HG03175 (cell line): Measurements from ENCODE around the gene ACSS2.
"Not testable (repeated sequence)": the region's sequence is repeated elsewhere in the genome, so short reads cannot be mapped to it uniquely, and the experiment has no call there.

Source experiments
- ATAC-seq: cut with Tn5 transposase; IDR thresholded peaks from one replicate; pipeline ENCODE4 v1.9.1; 2021; ENCODE audit warnings: mild to moderate bottlenecking, moderate library complexity; ENCODE audit not compliant: unreplicated experiment

Gene ACSS2

GRCh38 chr20:34873583-34874093 is 2.8 kb upstream of the ACSS2 start:
- ATAC-seq, result no peak

- ATAC-seq, result no peak
Observed at GRCh38 chr20:34874094-34874654, 2.2 kb upstream of the ACSS2 start.

DNA sequence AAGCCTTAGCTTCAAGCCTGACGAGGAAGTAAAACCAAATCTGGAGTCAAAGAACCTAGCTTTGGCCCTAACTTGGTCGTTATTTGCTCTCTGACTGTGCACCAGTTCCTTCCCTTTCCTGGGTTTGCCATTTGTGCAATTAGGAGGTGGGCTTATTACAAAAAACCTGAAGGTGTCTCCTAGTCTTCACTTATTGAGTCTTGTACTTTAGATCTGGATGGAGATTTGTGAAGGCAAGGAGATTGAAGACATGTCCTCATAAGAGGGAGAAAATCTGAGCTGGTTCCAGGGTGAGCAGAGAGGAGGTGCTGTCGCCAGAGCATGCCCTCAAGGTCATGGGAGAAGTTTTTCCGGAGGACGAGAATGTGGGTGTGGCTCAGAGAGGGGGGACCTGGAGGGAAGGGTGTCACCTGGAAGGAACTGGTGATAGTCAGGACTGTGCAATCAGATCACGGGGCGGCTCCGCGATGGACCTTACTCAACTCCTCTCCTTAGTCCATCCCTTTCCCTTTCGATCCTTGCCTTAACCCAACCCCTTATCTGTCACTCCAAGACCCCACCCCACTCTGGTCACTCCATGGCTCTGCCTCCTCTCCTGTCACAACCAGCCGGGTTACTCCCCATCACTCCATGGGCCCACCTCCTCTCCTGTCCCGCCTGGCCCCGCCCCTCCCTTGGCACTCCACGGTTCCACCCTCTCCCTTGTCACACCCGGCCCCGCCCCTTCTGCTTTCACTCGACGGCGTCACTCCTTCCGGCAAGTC is 588 bp upstream of the ACSS2 start:
- ATAC-seq, result peak; percentile 60

- ATAC-seq, result no peak
Observed at GRCh38 chr20:34880215-34880850, 3.9 kb downstream of the ACSS2 start.

- not testable (repeated sequence) for ATAC-seq
Observed at GRCh38 chr20:34880971-34881370, 4.6 kb downstream of the ACSS2 start.

- ATAC-seq, result no peak
Observed at GRCh38 chr20:34881689-34882088, 5.3 kb downstream of the ACSS2 start.

- ATAC-seq, result no peak
Observed at GRCh38 chr20:34883087-34883688, 6.8 kb downstream of the ACSS2 start.

GRCh38 chr20:34883809-34884208 is 7.4 kb downstream of the ACSS2 start:
- ATAC-seq, result no peak

DNA sequence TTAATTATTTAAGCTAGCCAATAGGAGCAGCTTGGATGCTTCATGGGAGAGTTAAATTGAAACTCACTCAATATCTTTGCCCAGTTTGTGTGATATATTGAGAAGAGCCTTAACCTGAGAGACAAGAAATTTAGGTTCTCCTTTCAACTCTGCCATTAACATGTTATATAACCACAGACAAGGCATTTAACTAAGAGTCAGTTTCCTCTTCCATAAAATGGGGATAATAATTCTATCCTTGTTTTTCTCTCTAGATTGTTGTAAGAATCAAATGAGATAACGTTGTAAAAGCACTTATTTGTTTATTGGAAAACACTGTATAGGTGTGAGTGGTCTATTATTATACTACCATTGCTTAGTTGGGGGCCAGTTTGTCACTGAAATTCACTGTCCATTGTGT is 7.8 kb downstream of the ACSS2 start:
- no peak for ATAC-seq

DNA sequence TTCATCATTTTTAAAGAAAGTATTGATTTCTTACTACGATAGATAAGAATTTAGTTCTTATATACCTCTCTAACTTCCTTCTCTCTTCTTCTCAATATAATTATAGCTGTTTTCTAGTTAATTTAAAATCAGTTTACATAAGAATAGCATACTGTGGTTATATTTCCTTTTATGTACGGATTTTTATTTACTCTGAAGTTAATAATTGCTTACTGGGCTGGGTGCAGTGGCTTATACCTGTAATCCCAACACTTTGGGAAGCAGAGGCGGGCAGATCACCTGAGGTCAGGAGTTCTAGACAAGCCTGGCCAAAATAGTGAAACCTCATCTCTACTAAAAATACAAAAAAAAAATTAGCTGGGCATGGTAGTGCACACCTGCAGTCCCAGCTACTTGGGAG is 9.7 kb downstream of the ACSS2 start:
- ATAC-seq, result no peak

DNA sequence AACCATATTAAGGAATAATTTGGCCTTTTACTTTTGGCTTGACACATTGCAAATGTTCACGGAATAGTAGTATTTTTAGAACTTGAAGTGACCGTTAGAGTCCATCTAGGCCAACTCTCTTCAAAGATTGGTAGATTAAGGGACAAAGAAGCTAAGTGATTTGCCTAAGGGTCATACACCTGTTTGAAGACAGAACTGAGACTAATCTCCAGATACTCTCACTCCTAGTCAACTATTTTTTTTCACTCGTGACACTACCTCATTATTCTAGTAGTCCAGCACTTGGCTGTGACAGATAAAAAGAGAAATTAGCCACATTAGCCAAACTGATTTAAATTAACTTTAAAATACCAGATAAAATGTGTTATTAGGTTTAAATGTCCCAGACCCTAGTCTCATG is 10.6 kb downstream of the ACSS2 start:
- no peak for ATAC-seq

DNA sequence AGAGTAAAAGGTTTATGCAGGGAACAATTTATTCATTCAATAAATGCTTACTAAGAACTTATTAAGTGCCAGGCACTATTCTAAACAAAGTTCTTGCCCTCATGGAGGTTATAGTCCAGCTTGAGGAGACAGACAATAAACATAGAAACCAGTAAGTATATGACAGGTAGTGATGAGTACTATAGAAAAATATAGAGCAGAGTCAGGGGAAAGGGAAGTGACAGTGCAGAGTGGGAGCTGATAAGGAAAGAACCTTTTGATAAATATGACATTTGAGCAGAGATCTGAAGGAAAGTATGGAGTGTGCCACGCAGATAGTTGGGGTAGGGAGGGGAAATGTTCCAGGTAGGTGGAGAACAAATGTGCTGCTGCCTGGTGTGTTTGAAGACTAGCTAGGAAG is 12.1 kb downstream of the ACSS2 start:
- ATAC-seq, result no peak

DNA sequence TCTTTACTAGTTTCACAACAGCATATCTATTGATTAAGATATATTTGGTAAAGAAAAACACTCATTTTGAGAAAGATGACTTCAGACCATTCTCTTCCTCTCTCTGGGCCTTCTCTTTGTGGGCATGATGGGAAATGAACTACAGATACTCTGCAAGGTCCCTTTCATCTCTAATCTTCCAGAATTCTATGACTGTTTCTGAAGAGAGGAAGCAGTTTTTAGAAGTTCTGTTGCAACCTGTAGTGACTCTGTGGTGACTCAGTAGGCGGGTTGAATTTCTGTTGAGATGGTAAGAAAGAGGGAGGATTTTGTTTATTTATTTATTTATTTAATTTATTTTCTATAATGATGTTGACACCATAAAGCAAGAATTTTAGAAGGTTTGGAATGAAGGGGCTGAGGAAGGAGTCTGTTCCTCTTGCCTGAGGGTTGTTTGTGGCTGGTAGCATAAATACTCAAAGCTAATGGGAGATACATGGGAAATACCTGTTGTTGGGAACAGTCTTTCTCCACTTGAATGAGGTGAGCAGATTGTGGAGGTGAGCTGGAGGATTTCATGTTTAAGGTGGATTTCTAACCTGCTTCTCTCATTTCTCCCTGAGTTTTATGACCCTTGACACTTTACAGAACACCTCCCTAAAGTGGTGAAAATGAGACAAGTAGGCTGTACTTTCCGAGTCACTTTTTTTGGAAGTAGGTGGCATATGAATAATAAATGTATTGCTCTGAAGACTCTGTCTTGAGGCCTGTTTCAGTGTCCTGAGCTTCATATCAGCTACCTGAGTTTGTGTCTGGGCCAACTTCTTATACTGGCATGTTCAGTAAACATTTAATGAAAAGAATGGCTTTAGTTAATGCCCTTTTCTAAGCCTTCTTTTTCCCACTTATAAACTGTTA is 15.0 kb downstream of the ACSS2 start:
- no peak for ATAC-seq

DNA sequence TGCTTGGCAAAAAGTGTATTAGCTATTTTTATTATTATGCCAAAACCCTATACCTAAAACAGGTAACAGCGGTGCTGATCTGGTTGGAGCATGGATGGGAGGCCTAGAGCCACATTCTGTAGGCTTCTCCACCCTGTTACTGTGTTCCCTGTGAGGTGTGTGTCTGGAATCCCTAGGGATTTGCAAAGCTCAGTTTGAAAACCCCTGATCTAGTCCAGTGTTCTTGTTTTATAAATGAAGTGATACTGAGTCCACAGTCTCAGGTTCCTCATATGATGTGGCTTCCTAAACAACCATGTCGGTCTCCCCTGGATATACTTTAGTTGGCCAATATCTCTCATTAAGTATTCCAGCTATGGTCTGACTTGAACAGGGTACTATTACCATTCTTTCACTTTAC is 16.3 kb downstream of the ACSS2 start:
- no peak for ATAC-seq

DNA sequence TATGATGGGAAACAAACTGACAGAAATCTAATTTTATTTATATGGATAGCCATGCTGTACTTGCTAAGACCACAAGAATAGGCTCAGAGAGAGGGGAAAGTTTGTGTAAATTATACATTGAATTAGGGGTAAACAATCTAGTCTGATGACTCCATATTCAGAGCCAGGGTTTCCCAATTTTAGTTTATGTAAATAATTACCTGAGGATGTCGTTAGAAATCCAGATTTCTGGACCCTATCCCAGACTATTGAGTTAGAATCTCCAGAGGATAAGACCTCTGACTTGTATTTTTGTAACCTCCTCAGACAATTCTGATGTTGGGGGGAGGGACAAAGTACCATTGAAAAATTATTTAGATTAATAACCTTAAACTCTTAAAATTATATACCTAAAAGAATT is 18.3 kb downstream of the ACSS2 start:
- ATAC-seq, result no peak

DNA sequence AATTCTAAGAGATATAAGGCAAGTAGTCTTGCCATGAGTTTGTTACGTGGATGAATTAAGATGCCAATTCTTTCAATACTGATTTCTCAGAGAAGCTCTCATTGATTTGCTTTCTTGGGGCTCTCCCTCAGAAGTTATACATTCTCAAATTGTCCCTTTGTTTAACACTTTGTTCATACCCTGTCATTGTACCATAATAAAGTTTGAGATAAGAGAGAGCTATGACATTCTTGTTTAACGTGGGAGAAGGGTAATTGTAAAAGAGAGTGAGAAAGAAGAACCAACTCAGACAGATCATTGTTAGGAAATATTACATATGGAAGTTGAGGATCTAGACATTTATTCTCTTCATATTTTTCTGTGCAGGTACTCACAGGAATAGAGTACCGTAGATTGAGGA is 19.1 kb downstream of the ACSS2 start:
- ATAC-seq, result no peak

DNA sequence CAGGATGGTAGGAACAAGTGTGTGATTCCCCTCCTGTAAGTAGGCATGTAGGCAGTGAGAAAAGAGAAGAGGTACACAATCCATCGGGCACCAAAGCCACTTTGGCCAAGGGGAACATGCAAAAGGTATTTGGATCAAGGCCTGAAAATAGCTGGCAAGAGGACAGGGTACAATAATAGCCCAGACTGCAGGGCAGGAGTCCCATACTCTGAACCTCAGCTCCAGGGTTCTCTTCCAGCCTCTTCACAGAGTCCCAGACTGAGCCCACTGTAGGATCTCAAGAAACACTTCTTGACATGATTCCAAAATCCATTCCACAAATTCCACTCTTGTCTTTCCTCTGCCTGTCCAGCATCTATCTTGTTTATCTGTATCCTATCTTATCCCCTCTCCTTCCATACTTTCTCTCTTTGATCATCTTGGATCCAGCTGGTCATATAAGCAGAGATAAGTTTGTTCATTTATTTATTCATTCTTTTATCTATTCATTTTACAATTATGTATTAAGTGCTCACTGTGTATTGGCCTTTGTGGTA is 19.7 kb downstream of the ACSS2 start:
- no peak for ATAC-seq

DNA sequence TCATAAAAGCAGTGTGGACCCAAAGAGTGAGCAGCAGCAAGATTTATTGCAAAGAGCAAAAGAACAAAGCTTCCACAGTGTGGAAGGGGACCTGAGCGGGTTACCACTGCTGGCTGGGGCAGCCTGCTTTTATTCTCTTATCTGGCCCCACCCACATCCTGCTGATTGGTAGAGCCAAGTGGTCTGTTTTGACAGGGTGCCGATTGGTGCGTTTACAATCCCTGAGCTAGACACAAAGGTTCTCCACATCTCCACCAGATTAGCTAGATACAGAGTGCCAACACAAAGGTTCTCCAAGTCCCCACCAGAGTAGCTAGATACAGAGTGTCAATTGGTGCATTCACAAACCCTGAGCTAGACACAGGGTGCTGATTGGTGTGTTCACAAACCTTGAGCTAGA is 21.7 kb downstream of the ACSS2 start:
- ATAC-seq, result not testable (repeated sequence)

DNA sequence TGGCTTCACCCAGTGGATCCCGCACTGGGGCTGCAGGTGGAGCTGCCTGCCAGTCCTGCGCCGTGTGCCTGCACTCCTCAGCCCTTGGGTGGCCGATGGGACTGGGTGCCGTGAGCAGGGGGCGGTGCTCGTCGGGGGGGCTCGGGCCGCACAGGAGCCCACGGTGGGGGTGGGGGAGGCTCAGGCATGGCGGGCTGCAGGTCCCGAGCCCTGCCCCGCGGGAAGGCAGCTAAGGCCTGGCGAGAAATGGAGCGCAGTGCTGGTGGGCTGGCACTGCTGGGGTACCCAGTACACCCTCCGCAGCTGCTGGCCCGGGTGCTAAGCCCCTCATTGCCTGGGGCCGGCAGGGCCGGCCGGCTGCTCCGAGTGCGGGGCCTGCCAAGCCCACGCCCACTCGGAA is 22.3 kb downstream of the ACSS2 start:
- not testable (repeated sequence) for ATAC-seq

- ATAC-seq, result no peak
Observed at GRCh38 chr20:34904202-34904621, 27.8 kb downstream of the ACSS2 start.
